ENCODE measurements around the gene MARVELD1. TPM values are rescaled to one million over a fixed set of nuclear protein-coding genes. Genes with fewer than 3 reads are reported as not detected.
"Not testable (repeated sequence)": the region's sequence is repeated elsewhere in the genome, so short reads cannot be mapped to it uniquely, and the experiment has no call there.

MARVELD1 gene
- polyA plus RNA-seq (2013, experiment 1 of 2; ENCODE audit: insufficient read length): 98.5 TPM
- polyA plus RNA-seq (2013, experiment 2 of 2; ENCODE audit: insufficient read length): 99.8 TPM

DNA sequence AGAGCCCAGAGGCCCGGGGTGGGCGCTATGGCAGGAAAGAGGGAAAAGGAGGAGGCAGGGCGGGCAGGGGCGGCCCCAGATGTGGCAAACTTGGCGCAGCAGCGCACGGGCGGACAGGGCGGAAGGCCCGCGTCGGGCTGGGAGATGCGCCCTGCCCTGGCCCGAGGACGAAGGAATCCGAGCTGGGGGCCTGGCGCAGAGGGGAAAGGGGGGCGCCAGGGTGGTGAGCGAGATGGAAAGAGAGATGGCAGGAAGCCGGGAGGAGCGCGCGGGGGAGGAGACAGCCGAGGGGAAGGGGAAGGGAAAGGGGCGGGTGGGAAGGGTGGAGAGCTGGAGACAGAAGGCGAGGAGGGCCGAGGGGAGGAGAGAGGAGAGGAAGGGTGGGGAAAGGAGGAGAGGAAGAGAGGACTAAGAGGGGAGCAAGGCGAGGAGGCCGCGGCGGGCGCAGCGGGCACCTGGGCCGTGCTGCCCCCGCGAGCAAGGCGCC, at the start of gene MARVELD1:
TSS of gene MARVELD1 (plus strand) at position 392 of the 487 bp plus-strand sequence. CDS start 147 bp downstream, outside the sequence.
- peak; percentile 92 for DNase-seq

DNA sequence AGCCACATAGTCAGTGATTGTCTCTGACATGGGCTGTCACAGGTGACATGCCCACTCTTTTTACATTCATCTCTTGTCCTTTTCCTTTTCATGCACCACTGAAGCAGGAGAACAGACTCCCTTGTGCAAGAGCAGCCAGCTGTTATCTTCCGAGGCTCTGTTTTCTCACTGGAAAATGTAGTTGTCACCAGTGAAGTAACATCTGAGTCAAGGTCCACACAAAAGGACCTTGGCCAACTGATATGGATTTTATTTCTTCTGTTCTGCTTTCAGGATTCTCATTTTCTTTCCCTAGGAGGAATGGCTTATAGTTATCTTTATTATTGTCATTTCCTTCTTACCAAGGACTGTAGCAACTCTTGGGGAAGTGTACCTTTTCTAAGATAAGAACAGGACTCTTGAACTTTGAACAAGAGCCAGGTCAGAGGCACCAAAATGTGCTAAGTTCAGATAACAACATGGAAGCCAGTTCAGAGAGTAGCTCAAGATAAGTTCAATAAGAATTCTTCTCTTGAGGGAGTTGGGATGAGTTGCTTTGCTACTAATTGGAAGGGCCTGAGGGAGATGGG, 49.2 kb upstream of the MARVELD1 start:
- no peak for DNase-seq

- no peak for DNase-seq
Observed at GRCh38 chr10:97666992-97667391, 46.5 kb upstream of the MARVELD1 start.

- no peak for DNase-seq
Observed at GRCh38 chr10:97667463-97667862, 46.1 kb upstream of the MARVELD1 start.

- DNase-seq: no peak
Observed at GRCh38 chr10:97669571-97669970, 44.0 kb upstream of the MARVELD1 start.

DNA sequence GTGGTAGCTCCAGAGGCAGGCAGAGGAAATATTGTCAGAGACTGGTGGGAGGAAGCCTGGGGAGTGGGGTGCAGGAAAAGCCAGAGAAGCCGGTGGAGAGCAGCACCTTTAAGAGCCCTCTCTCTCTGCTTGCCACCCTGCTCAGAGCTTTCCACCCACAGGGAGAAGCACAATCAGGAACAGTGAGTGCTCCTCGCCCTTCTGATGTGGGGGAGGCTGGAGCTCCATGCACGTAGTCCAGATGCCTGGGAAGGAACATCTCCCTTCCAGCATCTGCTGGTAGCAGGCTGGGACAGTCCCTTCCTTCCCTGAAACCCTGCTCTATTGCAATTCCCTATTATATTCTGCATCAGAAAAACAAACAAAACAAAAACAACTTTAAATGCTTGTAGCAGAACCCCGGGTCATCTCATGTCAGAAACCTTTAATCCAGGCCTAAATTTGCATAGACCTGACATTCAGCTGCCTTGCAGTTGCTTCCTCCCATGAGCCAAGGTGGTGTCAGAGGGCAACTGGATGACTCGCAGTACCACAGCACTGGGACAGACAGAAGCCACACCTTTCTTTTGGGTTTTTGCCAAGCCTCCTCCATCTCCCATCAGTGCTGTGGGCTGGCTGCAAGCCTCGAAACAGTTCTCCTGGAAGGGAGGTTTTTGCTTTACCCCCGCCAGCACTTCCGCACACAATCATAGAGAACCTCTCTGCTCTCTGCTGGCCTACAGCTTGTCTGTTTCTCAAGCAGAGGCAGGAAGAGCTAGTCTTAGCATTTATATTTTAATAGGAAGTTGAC, 39.6 kb upstream of the MARVELD1 start:
- peak; percentile 74 for DNase-seq

GRCh38 chr10:97675222-97675621, 38.3 kb upstream of the MARVELD1 start:
- no peak for DNase-seq

- peak; percentile 48 for DNase-seq
Observed at GRCh38 chr10:97676770-97677581, 36.6 kb upstream of the MARVELD1 start.

DNA sequence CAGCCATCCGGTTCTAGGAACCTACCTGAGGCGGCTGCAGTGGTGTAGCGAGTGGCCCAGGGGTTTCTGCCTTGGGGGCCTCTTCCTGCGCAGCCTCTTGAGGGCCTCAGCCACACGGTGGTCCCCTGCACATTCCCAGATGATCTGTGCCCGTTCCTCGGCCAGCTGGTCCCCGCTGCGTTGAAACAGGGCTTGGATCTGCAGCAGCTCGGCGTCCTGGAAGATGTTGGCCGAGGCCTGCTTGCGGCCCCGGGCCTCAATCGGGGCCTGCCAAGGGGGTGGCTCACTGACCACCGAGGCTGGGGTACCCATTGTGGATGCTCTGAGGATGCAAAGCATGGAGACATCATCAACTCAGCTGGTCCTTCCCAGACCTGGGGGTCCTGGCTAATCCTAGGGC, 33.9 kb upstream of the MARVELD1 start:
- DNase-seq: no peak

DNA sequence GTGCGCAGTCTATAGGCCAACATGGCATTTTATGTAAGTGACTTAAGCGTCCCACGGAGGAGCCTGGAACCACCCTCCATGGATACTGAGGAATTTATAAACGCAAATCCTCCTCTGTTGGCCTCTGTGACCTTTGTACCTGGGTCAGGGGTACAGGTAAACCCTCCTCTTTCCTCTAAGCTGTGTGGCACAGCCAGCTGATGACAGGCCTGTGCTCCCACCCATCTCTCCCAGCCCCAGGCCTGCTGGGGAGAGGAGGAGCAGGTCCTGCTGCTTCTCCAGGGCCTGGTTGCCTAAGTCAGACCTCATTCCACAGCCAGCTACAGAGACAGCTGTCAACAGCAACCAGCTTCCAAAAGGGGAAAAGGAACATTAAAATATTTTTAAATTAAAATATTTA, 31.5 kb upstream of the MARVELD1 start:
- no peak for DNase-seq

GRCh38 chr10:97683556-97684367, 29.8 kb upstream of the MARVELD1 start:
- peak; percentile 60 for DNase-seq

- not testable (repeated sequence) for DNase-seq
Observed at GRCh38 chr10:97684368-97684713, 29.2 kb upstream of the MARVELD1 start.

DNA sequence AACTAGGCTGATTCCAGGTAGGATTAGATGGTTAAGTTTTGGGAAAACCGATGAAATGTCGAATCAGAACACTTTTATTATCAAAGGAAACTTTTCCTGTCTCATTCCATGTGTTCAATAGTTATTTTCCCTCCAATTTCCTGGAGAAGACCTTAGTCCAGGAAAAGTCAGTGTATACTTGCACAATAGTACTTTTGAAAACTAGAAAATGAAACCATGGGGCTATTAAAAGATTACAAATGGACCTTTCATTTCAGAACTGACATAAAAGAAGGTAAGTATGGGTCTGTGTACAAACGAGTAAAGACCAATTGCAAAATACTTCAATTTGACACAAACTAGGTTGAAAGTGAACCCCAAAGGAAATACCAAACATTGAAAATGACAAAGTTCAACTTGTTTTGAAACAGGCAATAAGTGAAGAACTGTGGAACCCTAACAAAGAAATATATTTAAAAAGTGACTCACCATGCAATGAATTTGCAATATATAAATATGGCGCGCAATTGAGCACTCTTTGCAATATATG, 28.6 kb upstream of the MARVELD1 start:
- no peak for DNase-seq

DNA sequence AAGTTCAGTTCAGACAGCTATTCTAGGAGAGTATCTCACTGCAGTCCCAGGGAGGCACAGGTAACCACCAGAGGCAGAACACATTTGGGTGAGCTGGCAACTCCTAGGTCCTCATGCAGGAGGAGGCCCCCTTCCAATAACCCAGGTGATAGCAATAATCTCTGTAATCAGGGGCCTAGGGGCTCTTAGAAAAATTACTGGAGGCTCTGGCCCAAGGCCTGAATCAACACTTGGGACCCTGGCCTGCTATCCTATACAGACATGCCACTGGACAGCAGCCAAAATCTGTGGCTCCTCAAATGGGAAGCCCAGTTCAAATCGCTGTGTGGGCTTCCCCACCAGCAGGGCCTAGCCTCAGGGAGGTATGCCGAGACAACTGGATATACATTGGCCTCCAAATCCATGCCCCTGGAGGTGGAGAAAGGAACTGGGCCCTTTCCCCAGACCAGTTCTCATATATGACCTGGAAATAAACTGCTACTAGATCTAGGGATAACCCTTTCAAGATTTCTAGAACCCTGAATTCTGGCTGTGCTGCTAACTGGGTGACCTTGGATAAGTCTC, 28.1 kb upstream of the MARVELD1 start:
- peak; percentile 15 for DNase-seq

DNA sequence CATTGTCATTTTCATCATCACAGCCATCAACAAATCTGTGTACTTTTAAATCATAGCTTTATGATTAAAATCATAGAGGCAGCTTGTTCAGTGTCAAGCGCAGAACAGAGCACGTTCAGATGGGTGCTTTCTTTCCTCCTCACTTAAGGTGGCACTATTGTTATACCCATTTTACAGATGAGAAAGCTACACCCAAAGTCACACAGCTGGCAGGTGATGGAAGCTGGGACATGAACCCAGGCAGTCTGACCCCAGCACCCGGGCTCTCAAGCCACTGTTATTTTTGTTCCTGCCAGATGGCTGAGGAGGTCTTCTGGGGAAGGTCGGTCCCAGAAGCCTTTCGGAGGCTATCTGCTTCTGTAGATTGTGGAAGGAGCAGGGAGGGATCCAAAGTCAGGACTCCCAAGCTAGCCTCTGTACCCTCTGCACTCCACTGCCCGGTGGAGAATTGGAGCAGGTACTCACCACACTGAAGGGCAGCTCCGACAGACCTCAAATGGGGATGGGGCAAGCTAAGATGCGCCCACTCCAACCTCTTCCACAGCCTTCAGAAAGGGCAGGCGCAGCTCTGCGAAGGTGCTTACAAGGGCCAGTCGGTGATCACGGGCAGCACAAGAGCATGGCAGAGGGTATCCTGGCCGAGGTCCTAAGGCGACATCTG, 27.1 kb upstream of the MARVELD1 start:
- no peak for DNase-seq

- peak; percentile 98 for DNase-seq
Observed at GRCh38 chr10:97686962-97687784, 26.4 kb upstream of the MARVELD1 start, which contains the start of gene AVPI1. AVPI1 (minus strand) TSS chr10:97687241; CDS start chr10:97679905, 7,336 bp downstream.

DNA sequence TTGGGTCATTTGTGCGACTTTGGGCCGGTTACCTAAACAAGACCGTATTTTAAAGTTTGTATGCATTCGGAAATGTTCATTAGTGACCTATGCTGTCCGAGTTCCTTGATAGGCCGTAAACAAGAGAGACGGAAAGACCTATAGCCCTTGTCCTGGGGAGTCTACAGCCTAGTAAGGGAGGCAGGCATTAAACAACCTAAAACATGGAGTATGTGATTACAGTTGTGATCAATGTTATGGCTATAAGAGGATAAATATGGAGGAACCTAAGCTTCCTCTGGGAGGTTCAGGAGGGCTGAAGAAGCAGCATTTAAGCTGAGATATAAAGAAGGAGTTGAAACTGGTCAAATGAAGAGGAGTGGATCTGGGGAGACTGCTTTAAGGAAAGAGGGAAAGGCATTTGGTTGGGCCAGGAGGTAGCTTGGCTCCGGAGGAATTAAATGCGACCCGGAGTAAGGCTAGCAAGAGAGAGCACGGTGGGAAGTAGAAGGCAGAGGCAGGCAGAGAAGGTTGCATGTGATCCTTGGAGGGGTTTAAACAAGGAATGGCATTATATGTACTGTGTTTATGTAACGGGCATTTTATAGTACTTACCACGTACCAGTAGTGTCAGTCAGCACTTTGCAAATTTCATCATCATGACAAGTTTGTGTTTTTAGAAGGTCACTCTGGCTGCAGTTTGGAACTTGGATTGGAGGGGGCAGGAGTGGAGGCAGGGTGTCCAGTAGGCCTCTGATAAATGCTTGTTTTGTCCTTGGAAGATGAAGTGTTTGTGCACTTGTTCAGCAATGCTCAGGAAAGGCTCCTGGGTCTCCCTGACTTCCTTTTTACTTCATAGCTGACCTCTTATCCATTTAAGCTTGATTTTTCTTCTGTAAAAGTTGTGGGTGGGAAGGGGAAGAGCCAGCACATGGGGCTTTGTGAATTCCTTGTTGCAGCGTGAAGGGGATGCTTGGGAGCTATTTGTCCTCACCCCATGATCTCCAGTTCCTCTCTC, 25.4 kb upstream of the MARVELD1 start:
- DNase-seq: peak; percentile 39

GRCh38 chr10:97689559-97690020, 23.9 kb upstream of the MARVELD1 start:
- peak; percentile 89 for DNase-seq
